H9 (cell line): Measurements from ENCODE around the gene MDH2. TPM values are rescaled to one million over a fixed set of nuclear protein-coding genes. Genes with fewer than 3 reads are reported as not detected.

Experiments used
- DNase-seq: peaks from one replicate; pipeline ENCODE4 v3.0.0-alpha.2; 2017
- H2AFZ ChIP-seq: one replicate; pipeline ENCODE4 v1.6.1; 2013; ENCODE audit warnings: mild to moderate bottlenecking, low read length, control low read depth, moderate library complexity
- H2AK5ac ChIP-seq: 2 replicates; pipeline ENCODE4 v1.6.1; 2013; ENCODE audit warnings: low read length, control low read depth, mixed read lengths; ENCODE audit not compliant: insufficient read length
- H2BK120ac ChIP-seq: one replicate; pipeline ENCODE4 v1.6.1; 2013; ENCODE audit warnings: low read depth, mild to moderate bottlenecking, low read length, control low read depth, inconsistent platforms; ENCODE audit not compliant: poor library complexity, severe bottlenecking
- H2BK12ac ChIP-seq: 2 replicates; pipeline ENCODE4 v1.6.1; 2013; ENCODE audit warnings: low read length, control low read depth, mixed read lengths, low read depth; ENCODE audit not compliant: insufficient read length
- H2BK15ac ChIP-seq: 2 replicates; pipeline ENCODE4 v1.6.1; 2013; ENCODE audit warnings: low read depth, low read length, control low read depth
- H2BK20ac ChIP-seq: one replicate; pipeline ENCODE4 v1.6.1; 2013; ENCODE audit warnings: low read depth, mild to moderate bottlenecking, low read length, control low read depth, inconsistent platforms; ENCODE audit not compliant: poor library complexity, severe bottlenecking
- H2BK5ac ChIP-seq: 2 replicates; pipeline ENCODE4 v1.6.1; 2013; ENCODE audit warnings: low read length, control low read depth, mixed read lengths; ENCODE audit not compliant: insufficient read length
- H3K14ac ChIP-seq: 2 replicates; pipeline ENCODE4 v1.6.1; 2013; ENCODE audit warnings: low read length, control low read depth; ENCODE audit not compliant: insufficient read depth
- H3K18ac ChIP-seq: 2 replicates; pipeline ENCODE4 v1.6.1; 2013; ENCODE audit warnings: low read depth, mild to moderate bottlenecking, mixed read lengths, low read length, control low read depth; ENCODE audit not compliant: insufficient read length
- H3K23ac ChIP-seq: 2 replicates; pipeline ENCODE4 v1.6.1; 2013; ENCODE audit warnings: low read length, control low read depth, mixed read lengths, low read depth; ENCODE audit not compliant: insufficient read length
- H3K23me2 ChIP-seq: 2 replicates; pipeline ENCODE4 v1.6.1; 2013; ENCODE audit warnings: low read depth, mild to moderate bottlenecking, mixed read lengths, low read length, control low read depth; ENCODE audit not compliant: insufficient read length, poor library complexity, severe bottlenecking
- H3K27ac ChIP-seq: 2 replicates; pipeline ENCODE4 v1.5.1; 2013; ENCODE audit warnings: low read length, control low read depth, mixed read lengths, low read depth; ENCODE audit not compliant: insufficient read length
- H3K27me3 ChIP-seq: 2 replicates; pipeline ENCODE4 v1.6.1; 2013; ENCODE audit warnings: low read length, control low read depth, inconsistent platforms; ENCODE audit not compliant: insufficient read depth
- H3K4ac ChIP-seq: 2 replicates; pipeline ENCODE4 v1.6.1; 2013; ENCODE audit warnings: low read depth, mild to moderate bottlenecking, control low read depth, inconsistent platforms, low read length, moderate library complexity
- H3K4me1 ChIP-seq: 2 replicates; pipeline ENCODE4 v1.6.1; 2013; ENCODE audit warnings: low read length, control low read depth, inconsistent platforms; ENCODE audit not compliant: insufficient read depth
- H3K4me2 ChIP-seq: 2 replicates; pipeline ENCODE4 v1.6.1; 2013; ENCODE audit warnings: low read length, control low read depth, mixed read lengths; ENCODE audit not compliant: insufficient read length, insufficient read depth
- H3K56ac ChIP-seq: 2 replicates; pipeline ENCODE4 v1.6.1; 2013; ENCODE audit warnings: low read depth, mild to moderate bottlenecking, mixed read lengths, low read length, control low read depth; ENCODE audit not compliant: insufficient read length
- H3K79me1 ChIP-seq: 2 replicates; pipeline ENCODE4 v1.6.1; 2013; ENCODE audit warnings: low read depth, mild to moderate bottlenecking, moderate library complexity, low read length, control low read depth, inconsistent platforms; ENCODE audit not compliant: insufficient read depth, poor library complexity, severe bottlenecking
- H3K79me2 ChIP-seq: 2 replicates; pipeline ENCODE4 v1.6.1; 2013; ENCODE audit warnings: low read length, control low read depth, inconsistent platforms; ENCODE audit not compliant: insufficient read depth
- H3K9ac ChIP-seq: 2 replicates; pipeline ENCODE4 v1.6.1; 2013; ENCODE audit warnings: low read length, control low read depth, mixed read lengths; ENCODE audit not compliant: insufficient read length; ENCODE audit errors: extremely low read depth
- H3K9me3 ChIP-seq: one replicate; pipeline ENCODE4 v1.6.1; 2013; ENCODE audit warnings: low read depth, low read length, inconsistent platforms; ENCODE audit not compliant: control insufficient read depth
- H3T11ph ChIP-seq: one replicate; pipeline ENCODE4 v1.6.1; 2013; ENCODE audit warnings: mild to moderate bottlenecking, low read length, control low read depth, inconsistent platforms
- H4K20me1 ChIP-seq: one replicate; pipeline ENCODE4 v1.6.1; 2013; ENCODE audit not compliant: control insufficient read depth, insufficient read length, insufficient read depth
- H4K5ac ChIP-seq: 2 replicates; pipeline ENCODE4 v1.6.1; 2013; ENCODE audit warnings: low read depth, mild to moderate bottlenecking, mixed read lengths, low read length, control low read depth; ENCODE audit not compliant: insufficient read length
- H4K8ac ChIP-seq: replicated peaks from 2 replicates; pipeline ENCODE4 v1.6.1; 2013; ENCODE audit warnings: low read length, control low read depth, mixed read lengths, low read depth; ENCODE audit not compliant: insufficient read length
- H4K91ac ChIP-seq: 2 replicates; pipeline ENCODE4 v1.6.1; 2013; ENCODE audit warnings: low read depth, mild to moderate bottlenecking, moderate library complexity, mixed read lengths, low read length, control low read depth; ENCODE audit not compliant: insufficient read length
- H3K27ac Mint-ChIP-seq, 3 experiments: 2 replicates in 2 of 3; 3 replicates in 1 of 3; pipeline ENCODE4 v1.8.0; 2020 to 2021; ENCODE audit warnings: mixed read lengths in 3 of 3, mild to moderate bottlenecking in 1 of 3, moderate library complexity in 1 of 3
- H3K27me3 Mint-ChIP-seq: 2 replicates; pipeline ENCODE4 v1.8.0; 2021; ENCODE audit warnings: low read depth, mild to moderate bottlenecking, moderate library complexity, mixed read lengths
- H3K36me3 Mint-ChIP-seq, 3 experiments: 2 replicates in 2 of 3; 3 replicates in 1 of 3; pipeline ENCODE4 v1.8.0; 2020 to 2021; ENCODE audit warnings: low read depth in 3 of 3, mixed read lengths in 3 of 3; ENCODE audit not compliant: insufficient read depth in 1 of 3
- H3K4me1 Mint-ChIP-seq, 2 experiments: 2 replicates each; pipeline ENCODE4 v1.8.0; 2020; ENCODE audit warnings: mixed read lengths in 2 of 2
- H3K4me3 Mint-ChIP-seq, 2 experiments: 2 replicates in 1 of 2; 3 replicates in 1 of 2; pipeline ENCODE4 v1.8.0; 2020 to 2021; ENCODE audit warnings: mild to moderate bottlenecking in 2 of 2, mixed read lengths in 2 of 2, moderate library complexity in 1 of 2
- H3K9me3 Mint-ChIP-seq, 2 experiments: 2 replicates in 1 of 2; 3 replicates in 1 of 2; pipeline ENCODE4 v1.8.0; 2020; ENCODE audit warnings: mild to moderate bottlenecking in 2 of 2, mixed read lengths in 2 of 2, moderate library complexity in 1 of 2
- CTCF ChIP-seq: fragments of 200-600 bp; sonication (generic); conservative IDR thresholded peaks from 3 replicates; pipeline ENCODE4 v1.8.0; 2021; ENCODE audit warnings: antibody characterized with exemption, mild to moderate bottlenecking
- WGBS: extraction: QIAGEN DNeasy Blood & Tissue Kit; methylation state at CpG from one replicate; pipeline ENCODE4 v1.1.7; 2013; ENCODE audit warnings: missing lambda C conversion rate, low lambda C conversion rate, mixed read lengths; ENCODE audit not compliant: insufficient read length; ENCODE audit errors: extremely low coverage; 5-methylcytosine and 5-hydroxymethylcytosine counted together
- total RNA-seq: library from RNA; stranded (reverse); gene quantifications from 2 replicates; pipeline ENCODE4 v1.2.1, GENCODE V29; 2021

MDH2 gene
- total RNA-seq, 1 experiment from 2014 or later, result 260 TPM

DNA sequence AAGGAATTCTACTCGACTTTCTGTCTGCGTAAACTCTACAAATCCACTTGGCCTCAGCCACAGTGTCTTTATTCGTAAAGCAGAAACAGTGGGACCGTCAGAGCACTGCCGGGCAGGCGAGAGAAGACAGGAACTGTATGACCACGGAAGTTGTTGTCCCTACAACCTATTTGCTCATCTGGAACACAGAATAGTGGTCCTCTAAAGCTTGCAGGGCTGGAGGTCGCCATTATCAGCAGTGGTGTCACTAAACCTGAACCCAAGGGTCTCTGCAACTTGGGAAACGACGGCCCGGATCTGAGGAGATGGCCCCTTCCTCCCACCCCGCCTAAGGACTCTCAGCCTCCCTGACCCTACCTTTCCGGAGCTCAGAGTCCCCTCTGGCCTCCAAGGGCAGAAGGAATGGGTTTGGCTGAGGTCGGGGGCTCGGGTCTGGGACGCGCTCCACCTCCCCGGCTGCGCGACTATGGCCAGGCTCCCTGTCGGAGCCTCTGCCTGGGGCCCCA lies 548 bp upstream of the MDH2 start:
- Histone ChIP-seq H2BK5ac (no peak overlapping the region), H3K27me3 (no peaks in the 10 kb centered on the region), H3K23ac (no peak overlapping the region), H2AK5ac (no peak overlapping the region), H3T11ph (no peak overlapping the region), H4K5ac (no peak overlapping the region), H3K23me2 (peaks cover 7% of the 10 kb centered on the region), H2BK15ac (no peak overlapping the region), H2BK12ac (no peak overlapping the region), H3K56ac (no peak overlapping the region), H3K14ac (peak overlapping the region; percentile 75; the same call in 1 of the 2 replicates), H3K9me3 (no peaks in the 10 kb centered on the region), H3K79me1 (peaks cover 6% of the 10 kb centered on the region), H3K4me2 (peak overlapping the region; percentile 81), H4K8ac (no peak overlapping the region), H3K27ac (no peak overlapping the region), H3K4ac (no peak overlapping the region), H2AFZ (no peak overlapping the region), H4K91ac (no peak overlapping the region), H2BK20ac (no peak overlapping the region), H3K18ac (no peak overlapping the region), H2BK120ac (no peak overlapping the region), H3K9ac (peak overlapping the region; percentile 90), H3K4me1 (peaks cover 5% of the 10 kb centered on the region; the same call in 1 of the 2 replicates), H3K79me2 (peaks cover 31% of the 10 kb centered on the region; the same call in 1 of the 2 replicates), H4K20me1 (no peaks in the 10 kb centered on the region)
- H3K27me3 Mint-ChIP-seq, result no peaks in the 10 kb centered on the region
- peak overlapping the region; percentile 98 to 99 (median 99); a peak in 6 of 7 replicates for H3K27ac Mint-ChIP-seq
- no peaks in the 10 kb centered on the region; a peak in 1 of 5 replicates for H3K9me3 Mint-ChIP-seq
- WGBS, result no CpG with 5 or more reads among the region's 21 CpGs
- peaks cover 19 to 26% of the 10 kb centered on the region in 2 experiments for H3K4me1 Mint-ChIP-seq
- no peak for DNase-seq
- H3K4me3 Mint-ChIP-seq, result peak overlapping the region; percentile 89 to 99
- no peak for TF ChIP-seq CTCF
- peaks cover 27 to 49% (median 33%) of the 10 kb centered on the region in 3 experiments for H3K36me3 Mint-ChIP-seq
